HepG2 (cell line): ENCODE data around the gene STOML3. TPM values are rescaled to one million over a fixed set of nuclear protein-coding genes. Genes with fewer than 3 reads are reported as not detected.

ENCODE experiments used
- ATAC-seq: fragments of 200-7000 bp; cut with Tn5 transposase; 3 replicates; pipeline ENCODE4 v1.9.1; 2020; ENCODE audit warnings: mild to moderate bottlenecking, moderate library complexity
- BruUV-seq: library from RNA; stranded (reverse); fragments of 400-500 nt; replicated peaks from 2 replicates; lab custom pipeline; 2021; lab: Mats Ljungman, UMichigan
- CTCF ChIA-PET: fragments of 300-600 bp; formaldehyde crosslinking; extraction: SDS; loops from one replicate; lab custom pipeline; 2021; ENCODE audit warnings: low total read pairs, inconsistent platforms, low intra/inter-chr PET ratio; lab: Yijun Ruan, JAX
- POLR2A ChIA-PET: fragments of 350-600 bp; sonication (Branson Sonifier 250); formaldehyde crosslinking; loops from one replicate; lab custom pipeline; 2020; ENCODE audit warnings: antibody characterized with exemption, inconsistent platforms; lab: Yijun Ruan, JAX
- DNase-seq: peaks from one replicate; pipeline ENCODE4 v3.0.0-alpha.2; 2015; ENCODE audit warnings: low spot score
- FAIRE-seq: peaks from 3 replicates; lab custom pipeline; 2011; peaks lifted over from hg19 to GRCh38; lab: Jason Lieb, UNC
- H2AFZ ChIP-seq: one replicate; pipeline ENCODE4 v1.6.1; 2011; ENCODE audit warnings: low read length, inconsistent platforms
- H3K27ac ChIP-seq: fragments of 300-600 bp; 3 replicates; pipeline ENCODE4 v1.8.0; 2011; ENCODE audit warnings: mixed run types, mild to moderate bottlenecking, mixed read lengths, low read length, inconsistent platforms; ENCODE audit not compliant: insufficient read depth; ENCODE audit errors: extremely low read length
- H3K27me3 ChIP-seq, 2 experiments: fragments of 200-600 bp in 1 of 2; 2 replicates in 1 of 2; 3 replicates in 1 of 2; pipeline versions ENCODE4 v1.6.0 to v1.8.0; 2011; ENCODE audit warnings: low read length in 2 of 2, mild to moderate bottlenecking in 2 of 2, moderate library complexity in 2 of 2, inconsistent platforms in 1 of 2; ENCODE audit not compliant: insufficient read depth in 2 of 2, control insufficient read depth in 1 of 2
- H3K36me3 ChIP-seq, 2 experiments: fragments of 200-600 bp in 1 of 2; replicated peaks in 1 of 2; 2 replicates in 1 of 2; 3 replicates in 1 of 2; pipeline versions ENCODE4 v1.5.1 to v1.8.0; 2011; ENCODE audit warnings: low read length in 2 of 2, inconsistent platforms in 1 of 2; ENCODE audit not compliant: insufficient read depth in 2 of 2, control insufficient read depth in 1 of 2
- H3K4me1 ChIP-seq: 2 replicates; pipeline ENCODE4 v1.5.1; 2012; ENCODE audit warnings: low read length, inconsistent platforms; ENCODE audit not compliant: insufficient read depth
- H3K4me2 ChIP-seq: 2 replicates; pipeline ENCODE4 v1.6.0; 2011; ENCODE audit warnings: low read depth, low read length, inconsistent platforms
- H3K4me3 ChIP-seq, 3 experiments: fragments of 200-600 bp in 1 of 3; sonication (generic), shearing (Covaris generic) in 1 of 3; replicated peaks in 1 of 3; 2 replicates each; pipeline ENCODE4 v1.5.1; 2011 to 2016; ENCODE audit warnings: low read length in 3 of 3, inconsistent platforms in 2 of 3, low read depth in 2 of 3, mild to moderate bottlenecking in 2 of 3, control low read depth in 1 of 3, mixed read lengths in 1 of 3; ENCODE audit not compliant: insufficient read depth in 1 of 3
- H3K79me2 ChIP-seq: one replicate; pipeline ENCODE4 v1.6.1; 2011; ENCODE audit warnings: low read length, inconsistent platforms; ENCODE audit not compliant: insufficient read depth
- H3K9ac ChIP-seq: 2 replicates; pipeline ENCODE4 v1.6.0; 2011; ENCODE audit warnings: mild to moderate bottlenecking, low read depth, low read length, inconsistent platforms; ENCODE audit not compliant: insufficient read depth
- H3K9me3 ChIP-seq: 2 replicates; pipeline ENCODE4 v1.5.1; 2012; ENCODE audit warnings: mild to moderate bottlenecking, low read length
- H4K20me1 ChIP-seq: 2 replicates; pipeline ENCODE4 v1.6.0; 2011; ENCODE audit warnings: inconsistent platforms, mild to moderate bottlenecking, low read length, moderate library complexity; ENCODE audit not compliant: insufficient read depth
- ARNT2 ChIP-seq: sonication (generic); formaldehyde crosslinking; IDR thresholded peaks from 2 replicates; pipeline ENCODE4 v1.8.0; 2022; ENCODE audit warnings: mild to moderate bottlenecking, low read depth, missing genetic modification reagents, moderate library complexity
- CEBPG ChIP-seq: IDR thresholded peaks from 2 replicates; pipeline ENCODE4 v1.6.1; 2016
- HHEX ChIP-seq: IDR thresholded peaks from 2 replicates; pipeline ENCODE4 v1.6.1; 2016; ENCODE audit warnings: control low read depth
- IRF2 ChIP-seq: IDR thresholded peaks from 2 replicates; pipeline ENCODE4 v1.6.1; 2018; ENCODE audit warnings: missing genetic modification reagents, missing compliant biosample characterization
- NFYC ChIP-seq: IDR thresholded peaks from 2 replicates; pipeline ENCODE4 v1.6.1; 2016; ENCODE audit warnings: missing genetic modification reagents, missing compliant biosample characterization
- PITX1 ChIP-seq: sonication (generic); formaldehyde crosslinking; IDR thresholded peaks from 2 replicates; pipeline ENCODE4 v1.5.1; 2020; ENCODE audit warnings: mild to moderate bottlenecking, missing genetic modification reagents
- SOX5 ChIP-seq: IDR thresholded peaks from 2 replicates; pipeline ENCODE4 v1.6.1; 2016; ENCODE audit warnings: borderline replicate concordance
- TEAD3 ChIP-seq: optimal IDR thresholded peaks from 2 replicates; pipeline ENCODE3; 2016; ENCODE audit warnings: borderline replicate concordance
- ZKSCAN5 ChIP-seq: sonication (generic); formaldehyde crosslinking; IDR thresholded peaks from 2 replicates; pipeline ENCODE4 v1.5.1; 2020; ENCODE audit warnings: mild to moderate bottlenecking, missing genetic modification reagents
- ZNF180 ChIP-seq: sonication (generic); formaldehyde crosslinking; IDR thresholded peaks from 2 replicates; pipeline ENCODE4 v1.4.0; 2020; ENCODE audit warnings: low read depth, missing genetic modification reagents, borderline replicate concordance
- ZNF282 ChIP-seq: fragments of 450-650 bp; IDR thresholded peaks from 2 replicates; pipeline ENCODE4 v1.6.1; 2018; ENCODE audit not compliant: partially characterized antibody
- ZNF567 ChIP-seq: sonication (generic); formaldehyde crosslinking; IDR thresholded peaks from 2 replicates; pipeline ENCODE4 v1.8.1; 2023; ENCODE audit warnings: mild to moderate bottlenecking, missing genetic modification reagents, borderline replicate concordance
- WGBS: methylation state at CpG from one replicate; pipeline ENCODE4 v1.1.6; 2017; ENCODE audit warnings: low lambda C conversion rate; 5-methylcytosine and 5-hydroxymethylcytosine counted together
- in situ Hi-C: cut with HindIII; loops from 2 replicates; pipeline ENCODE4 v1.10.0; 2017; ENCODE audit warnings: low pct_unique_long_range_greater_than_20kb; ENCODE audit not compliant: extremely low pct_ligation_motif_present
- intact Hi-C: fragments of 100-400 bp; cut with micrococcal nuclease; formaldehyde crosslinking; loops from one replicate; pipeline ENCODE4 v1.10.0; 2022; ENCODE audit not compliant: unreplicated experiment
- polyA plus RNA-seq, 8 experiments: library from polyadenylated mRNA; depleted of rRNA in 3 of 8; stranded (reverse) in 7 of 8; unstranded in 1 of 8; fragments of >200 nt; fragmentation: Illumina TruSeq in 4 of 8; extraction: Trizol in 4 of 8; gene quantifications; 2 replicates each; pipeline versions ENCODE4 v1.2.1 to v1.2.3, GENCODE V29; 2011 to 2016; ENCODE audit warnings: low read depth in 4 of 8, missing spikeins in 1 of 8, mixed read lengths in 1 of 8; ENCODE audit not compliant: insufficient read depth in 1 of 8
- total RNA-seq, 5 experiments: library from RNA; depleted of rRNA; stranded (reverse); fragments of >200 nt; fragmentation: Illumina TruSeq; extraction: Trizol; gene quantifications; 2 replicates each; pipeline ENCODE4 v1.2.3, GENCODE V29; 2016; ENCODE audit warnings: low read depth in 1 of 5
- TF ChIP-seq, protein P1 (sequence below): sonication (generic); formaldehyde crosslinking; IDR thresholded peaks from 2 replicates; pipeline ENCODE4 v1.4.0; 2020; ENCODE audit warnings: missing genetic modification reagents
- TF ChIP-seq, protein P2 (sequence below): sonication (generic); formaldehyde crosslinking; IDR thresholded peaks from 2 replicates; pipeline ENCODE4 v1.5.1; 2020; ENCODE audit warnings: mild to moderate bottlenecking, missing genetic modification reagents, borderline replicate concordance
- TF ChIP-seq, protein P3 (sequence below): sonication (generic); IDR thresholded peaks from 2 replicates; pipeline ENCODE4 v1.6.1; 2016; ENCODE audit warnings: low read depth, borderline replicate concordance

Gene STOML3
- total and polyA plus RNA-seq, 2 of the 13 experiments (the other 11 are each of a cell fraction or from before 2014, with no cell fraction given): not detected

DNA sequence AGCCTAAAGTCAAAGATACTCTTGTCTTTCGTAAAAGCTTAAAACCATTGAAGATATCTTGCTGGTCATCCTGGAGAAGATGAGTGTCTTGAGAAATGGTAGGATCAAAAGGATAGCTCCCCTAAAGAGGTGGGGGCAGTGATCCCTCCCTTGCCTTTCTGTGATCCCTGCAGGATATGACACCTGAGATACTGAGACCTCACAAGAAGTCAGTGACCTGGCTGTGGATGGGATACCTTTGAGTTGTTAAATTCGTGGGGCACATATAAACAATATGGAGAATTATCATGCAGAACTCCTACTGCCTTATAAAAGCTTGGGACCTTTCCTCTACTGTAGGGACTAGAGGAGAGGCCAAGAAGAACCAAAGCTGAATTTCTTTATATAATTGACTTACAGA lies 21.4 kb downstream of the STOML3 start:
- CTCF ChIA-PET: interaction anchor here (1.4 kb wide), 1 partner anchor 48 kb away, joined by 5 read pairs; no protein-coding TSS in a partner anchor

More for the DNA sequence above, 21.4 kb downstream of the STOML3 start:
- Histone ChIP-seq H3K27ac (no peak overlapping the region), H3K4me1 (no peaks in the 10 kb centered on the region), H4K20me1 (no peaks in the 10 kb centered on the region), H3K4me2 (no peak overlapping the region), H3K79me2 (no peaks in the 10 kb centered on the region), H3K4me3 (no peak overlapping the region), H3K9ac (no peak overlapping the region), H3K27me3 (no peaks in the 10 kb centered on the region), H2AFZ (no peak overlapping the region), H3K36me3 (no peaks in the 10 kb centered on the region), H3K9me3 (no peaks in the 10 kb centered on the region)
- in situ Hi-C loops (loop anchor here (25.0 kb wide), 1 partner anchor 643 kb away; the partner anchor contains the start of gene LHFPL6), intact Hi-C loops (no loop called here)
- ATAC-seq: no peak
- FAIRE-seq: no peak
- POLR2A ChIA-PET: no interaction called here
- no TSS peak for BruUV-seq
- 4% methylated on average over 2 of the region's 2 CpGs for whole genome bisulfite sequencing
- TF ChIP-seq, protein P1, sequence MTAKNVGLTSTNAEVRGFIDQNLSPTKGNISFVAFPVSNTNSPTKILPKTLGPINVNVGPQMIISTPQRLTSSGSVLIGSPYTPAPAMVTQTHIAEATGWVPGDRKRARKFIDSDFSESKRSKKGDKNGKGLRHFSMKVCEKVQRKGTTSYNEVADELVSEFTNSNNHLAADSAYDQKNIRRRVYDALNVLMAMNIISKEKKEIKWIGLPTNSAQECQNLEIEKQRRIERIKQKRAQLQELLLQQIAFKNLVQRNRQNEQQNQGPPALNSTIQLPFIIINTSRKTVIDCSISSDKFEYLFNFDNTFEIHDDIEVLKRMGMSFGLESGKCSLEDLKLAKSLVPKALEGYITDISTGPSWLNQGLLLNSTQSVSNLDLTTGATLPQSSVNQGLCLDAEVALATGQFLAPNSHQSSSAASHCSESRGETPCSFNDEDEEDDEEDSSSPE (CRISPR knock-in tag): no peak
- TF ChIP-seq ZNF180 (CRISPR knock-in tag): no peak
- no peak for TF ChIP-seq IRF2 (CRISPR knock-in tag)
- TF ChIP-seq ARNT2 (CRISPR knock-in tag): no peak
- TF ChIP-seq ZNF282: no peak
- TF ChIP-seq ZKSCAN5 (CRISPR knock-in tag): no peak
- TF ChIP-seq TEAD3: no peak
- TF ChIP-seq, protein P2, sequence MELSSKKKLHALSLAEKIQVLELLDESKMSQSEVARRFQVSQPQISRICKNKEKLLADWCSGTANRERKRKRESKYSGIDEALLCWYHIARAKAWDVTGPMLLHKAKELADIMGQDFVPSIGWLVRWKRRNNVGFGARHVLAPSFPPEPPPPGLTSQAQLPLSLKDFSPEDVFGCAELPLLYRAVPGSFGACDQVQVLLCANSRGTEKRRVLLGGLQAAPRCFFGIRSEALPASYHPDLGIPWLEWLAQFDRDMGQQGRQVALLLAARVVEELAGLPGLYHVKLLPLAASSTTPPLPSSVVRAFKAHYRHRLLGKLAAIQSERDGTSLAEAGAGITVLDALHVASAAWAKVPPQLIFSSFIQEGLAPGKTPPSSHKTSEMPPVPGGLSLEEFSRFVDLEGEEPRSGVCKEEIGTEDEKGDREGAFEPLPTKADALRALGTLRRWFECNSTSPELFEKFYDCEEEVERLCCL (CRISPR knock-in tag): no peak
- TF ChIP-seq CEBPG (CRISPR knock-in tag): no peak
- TF ChIP-seq PITX1: no peak
- TF ChIP-seq, protein P3, sequence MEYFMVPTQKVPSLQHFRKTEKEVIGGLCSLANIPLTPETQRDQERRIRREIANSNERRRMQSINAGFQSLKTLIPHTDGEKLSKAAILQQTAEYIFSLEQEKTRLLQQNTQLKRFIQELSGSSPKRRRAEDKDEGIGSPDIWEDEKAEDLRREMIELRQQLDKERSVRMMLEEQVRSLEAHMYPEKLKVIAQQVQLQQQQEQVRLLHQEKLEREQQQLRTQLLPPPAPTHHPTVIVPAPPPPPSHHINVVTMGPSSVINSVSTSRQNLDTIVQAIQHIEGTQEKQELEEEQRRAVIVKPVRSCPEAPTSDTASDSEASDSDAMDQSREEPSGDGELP: no peak
- no peak for TF ChIP-seq NFYC (CRISPR knock-in tag)
- no peak for TF ChIP-seq ZNF567 (CRISPR knock-in tag)
- TF ChIP-seq SOX5: no peak
- TF ChIP-seq HHEX (CRISPR knock-in tag): no peak
- DNase-seq: no peak
